Measurements from ENCODE around the gene COCH. TPM values are rescaled to one million over a fixed set of nuclear protein-coding genes. Genes with fewer than 3 reads are reported as not detected.

Gene COCH
- total RNA-seq, 3 donors from 2014 or later = 0.89 to 1.6 (median 1.4) TPM

DNA sequence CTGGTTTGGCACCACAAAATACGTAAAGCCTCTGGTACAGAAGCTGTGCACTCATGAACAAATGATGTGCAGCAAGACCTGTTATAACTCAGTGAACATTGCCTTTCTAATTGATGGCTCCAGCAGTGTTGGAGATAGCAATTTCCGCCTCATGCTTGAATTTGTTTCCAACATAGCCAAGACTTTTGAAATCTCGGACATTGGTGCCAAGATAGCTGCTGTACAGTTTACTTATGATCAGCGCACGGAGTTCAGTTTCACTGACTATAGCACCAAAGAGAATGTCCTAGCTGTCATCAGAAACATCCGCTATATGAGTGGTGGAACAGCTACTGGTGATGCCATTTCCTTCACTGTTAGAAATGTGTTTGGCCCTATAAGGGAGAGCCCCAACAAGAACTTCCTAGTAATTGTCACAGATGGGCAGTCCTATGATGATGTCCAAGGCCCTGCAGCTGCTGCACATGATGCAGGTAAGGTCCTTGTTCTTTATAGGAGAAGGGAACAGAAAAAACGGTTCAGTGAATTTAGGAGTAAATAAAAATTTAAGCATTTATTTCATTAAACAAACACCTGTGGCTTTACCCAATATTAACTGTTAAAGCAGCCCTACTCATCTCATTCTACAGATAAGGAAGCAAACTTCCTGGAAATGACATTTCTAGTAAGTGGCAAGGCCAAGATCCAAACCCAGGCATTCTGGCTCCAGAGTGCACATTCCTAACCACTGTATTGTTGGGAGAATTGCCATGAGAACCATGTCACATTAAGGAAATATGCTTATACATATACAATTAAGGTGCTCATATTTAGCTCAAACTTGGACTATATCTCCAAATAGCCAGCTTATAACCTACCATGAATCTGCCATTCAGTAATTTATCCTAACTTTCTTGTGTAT lies 11.7 kb downstream of the COCH start:
- ATAC-seq (no peak), DNase-seq (no peak)
- Histone ChIP-seq H3K4me3 (no peak overlapping the region), H3K36me3 (ENCODE audit: low read depth) (no peaks in the 10 kb centered on the region), H3K4me1 (ENCODE audit: low read depth) (no peaks in the 10 kb centered on the region), H3K9me3 (no peaks in the 10 kb centered on the region)
- intact Hi-C loops (cut with DNase I, micrococcal nuclease) = no loop called here
- TF ChIP-seq, protein P1, sequence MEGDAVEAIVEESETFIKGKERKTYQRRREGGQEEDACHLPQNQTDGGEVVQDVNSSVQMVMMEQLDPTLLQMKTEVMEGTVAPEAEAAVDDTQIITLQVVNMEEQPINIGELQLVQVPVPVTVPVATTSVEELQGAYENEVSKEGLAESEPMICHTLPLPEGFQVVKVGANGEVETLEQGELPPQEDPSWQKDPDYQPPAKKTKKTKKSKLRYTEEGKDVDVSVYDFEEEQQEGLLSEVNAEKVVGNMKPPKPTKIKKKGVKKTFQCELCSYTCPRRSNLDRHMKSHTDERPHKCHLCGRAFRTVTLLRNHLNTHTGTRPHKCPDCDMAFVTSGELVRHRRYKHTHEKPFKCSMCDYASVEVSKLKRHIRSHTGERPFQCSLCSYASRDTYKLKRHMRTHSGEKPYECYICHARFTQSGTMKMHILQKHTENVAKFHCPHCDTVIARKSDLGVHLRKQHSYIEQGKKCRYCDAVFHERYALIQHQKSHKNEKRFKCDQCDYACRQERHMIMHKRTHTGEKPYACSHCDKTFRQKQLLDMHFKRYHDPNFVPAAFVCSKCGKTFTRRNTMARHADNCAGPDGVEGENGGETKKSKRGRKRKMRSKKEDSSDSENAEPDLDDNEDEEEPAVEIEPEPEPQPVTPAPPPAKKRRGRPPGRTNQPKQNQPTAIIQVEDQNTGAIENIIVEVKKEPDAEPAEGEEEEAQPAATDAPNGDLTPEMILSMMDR (IDR thresholded peaks at IDR 0.05) = no peak

DNA sequence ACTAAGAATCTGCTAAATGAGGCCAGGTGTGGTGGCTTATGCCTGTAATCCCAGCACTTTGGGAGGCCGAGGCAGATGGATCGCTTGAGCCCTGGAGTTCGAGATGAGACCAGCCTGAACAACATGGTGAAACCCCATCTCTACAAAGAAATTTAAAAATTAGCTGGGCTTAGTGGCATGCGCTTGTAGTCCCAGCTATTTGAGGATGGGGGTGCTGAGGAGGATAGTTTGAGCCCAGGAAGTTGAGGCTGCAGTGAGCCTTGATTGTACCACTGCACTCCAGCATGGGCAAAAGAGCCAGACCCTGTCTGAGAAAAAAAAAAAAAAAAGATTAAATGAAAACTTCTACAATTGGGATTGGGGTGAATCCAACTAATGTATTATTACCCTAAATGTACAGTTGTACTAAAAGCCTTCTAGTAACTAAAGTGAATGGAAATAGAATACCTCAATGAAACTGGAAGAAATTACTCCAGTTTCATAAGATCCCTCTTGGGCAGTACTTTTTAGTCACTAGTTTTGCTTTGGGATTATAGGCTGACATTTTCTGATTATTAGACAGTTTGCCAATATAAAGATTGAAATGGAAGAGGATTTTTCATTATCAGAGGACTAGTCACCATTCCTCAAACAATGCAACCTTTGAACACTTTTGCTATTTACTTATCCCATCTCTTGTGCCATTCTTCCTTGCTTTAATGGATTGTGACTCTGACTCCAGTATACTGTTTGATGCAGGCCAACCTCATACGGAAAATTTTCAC lies 14.3 kb downstream of the COCH start:
- intact Hi-C loops (cut with DNase I, micrococcal nuclease) = no loop called here
- Histone ChIP-seq H3K4me1 (ENCODE audit: low read depth) (no peaks in the 10 kb centered on the region), H3K4me3 (no peak overlapping the region), H3K9me3 (no peaks in the 10 kb centered on the region), H3K36me3 (ENCODE audit: low read depth) (no peaks in the 10 kb centered on the region)
- DNase-seq (no peak), ATAC-seq (no peak)
- TF ChIP-seq, protein P1 (IDR thresholded peaks at IDR 0.05) = no peak

DNA sequence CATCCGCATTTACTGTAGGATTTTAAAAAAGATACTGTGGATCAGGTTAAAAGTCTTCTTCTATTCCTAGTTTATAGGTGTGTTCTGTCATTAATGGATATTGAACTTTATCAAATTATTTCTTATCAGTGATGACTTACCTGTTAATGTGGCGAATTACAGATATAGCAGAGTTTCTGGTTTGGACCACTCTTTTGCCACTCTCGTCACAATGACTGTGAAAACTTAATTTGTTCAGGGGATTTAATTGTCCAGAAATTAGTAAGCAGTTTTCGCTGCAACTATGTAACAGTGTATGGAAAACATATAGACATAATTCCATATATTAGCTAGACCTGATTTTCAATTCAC lies 14.9 kb downstream of the COCH start:
- no peaks in the 10 kb centered on the region for H3K9me3 ChIP-seq
- no peak for ATAC-seq
- H3K4me3 ChIP-seq = no peak overlapping the region
- no peak for DNase-seq
- H3K4me1 ChIP-seq (ENCODE audit: low read depth) = no peaks in the 10 kb centered on the region
- TF ChIP-seq, protein P1 (IDR thresholded peaks at IDR 0.05) = no peak
- no peaks in the 10 kb centered on the region for H3K36me3 ChIP-seq (ENCODE audit: low read depth)
- intact Hi-C loops (cut with DNase I, micrococcal nuclease) = no loop called here

DNA sequence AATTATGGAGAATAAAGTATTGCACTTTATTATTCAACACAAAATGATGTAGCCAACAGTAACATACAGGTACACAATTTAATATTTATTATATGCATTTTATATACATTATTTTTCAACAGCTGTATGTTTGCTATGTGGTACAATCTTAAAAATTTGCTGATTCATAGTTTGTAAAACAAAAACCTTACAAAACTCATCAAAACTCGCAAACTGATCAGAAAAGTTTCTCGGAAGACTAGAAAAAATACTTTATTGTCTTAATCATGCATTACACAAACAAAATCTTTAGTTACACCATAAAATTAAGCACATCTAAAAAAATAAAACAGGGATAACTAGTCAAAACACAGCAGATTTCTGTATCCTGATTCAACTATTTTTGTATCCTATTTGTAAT lies 19.5 kb downstream of the COCH start:
- Histone ChIP-seq H3K36me3 (ENCODE audit: low read depth) (no peaks in the 10 kb centered on the region), H3K4me3 (no peak overlapping the region), H3K9me3 (no peaks in the 10 kb centered on the region), H3K4me1 (ENCODE audit: low read depth) (no peaks in the 10 kb centered on the region)
- no peak for ATAC-seq
- TF ChIP-seq, protein P1 (IDR thresholded peaks at IDR 0.05) = no peak
- DNase-seq = no peak
- intact Hi-C loops (cut with DNase I, micrococcal nuclease) = no loop called here

DNA sequence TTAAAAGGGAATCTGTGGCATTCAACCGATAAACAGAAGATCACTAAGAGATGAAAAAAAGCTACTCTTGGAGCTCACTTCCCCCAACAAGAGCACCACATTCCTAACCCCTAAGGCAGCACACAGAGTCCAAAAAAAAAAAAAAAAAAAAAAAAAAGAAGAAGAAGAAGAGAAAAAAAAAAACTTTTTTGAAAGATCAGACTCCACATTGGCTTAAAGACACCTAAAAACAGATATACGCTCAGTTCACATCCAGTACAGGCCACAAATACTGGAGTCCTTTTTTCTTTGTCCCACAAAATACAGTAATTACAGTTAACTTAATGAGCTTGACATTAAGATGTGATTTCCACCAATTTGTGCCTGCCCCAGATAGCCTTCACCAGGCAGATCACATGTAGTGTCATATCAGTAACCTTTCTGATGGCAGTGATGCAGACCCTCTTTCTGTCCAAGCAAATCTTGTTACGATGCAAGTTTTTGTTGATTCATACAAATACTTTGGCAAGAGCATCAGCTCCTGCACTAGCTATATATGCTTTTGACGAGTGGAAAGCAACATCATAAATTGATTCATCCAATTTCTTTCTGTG lies 20.7 kb downstream of the COCH start:
- TF ChIP-seq, protein P1 (IDR thresholded peaks at IDR 0.05) = no peak
- intact Hi-C loops (cut with DNase I, micrococcal nuclease) = no loop called here
- DNase-seq (no peak), ATAC-seq (no peak)
- no peak overlapping the region for H3K4me3 ChIP-seq
- H3K36me3 ChIP-seq (ENCODE audit: low read depth) = no peaks in the 10 kb centered on the region
- no peaks in the 10 kb centered on the region for H3K9me3 ChIP-seq
- H3K4me1 ChIP-seq (ENCODE audit: low read depth) = no peaks in the 10 kb centered on the region

All from mucosa of descending colon (tissue), 3 donors.